CD4-positive, CD25-positive, alpha-beta regulatory T cell (primary cell): ENCODE data around the gene GET4. TPM values are rescaled to one million over a fixed set of nuclear protein-coding genes. Genes with fewer than 3 reads are reported as not detected.

ENCODE experiments used
- ATAC-seq, 2 donors: fragments of 150-1000 bp; cut with Tn5 transposase; one replicate each; pipeline ENCODE4 v1.10.0; 2021; ENCODE audit warnings: low read depth in 2 of 2, moderate number of reproducible peaks in 2 of 2, moderate library complexity in 1 of 2
- DNase-seq, 3 donors: peaks; one replicate each; pipeline versions ENCODE4 v3.0.0 to v3.0.0-alpha.2; 2012 to 2022; ENCODE audit warnings: mixed read lengths in 1 of 3
- H3K27ac ChIP-seq: one replicate; pipeline ENCODE4 v1.7.0; 2013; ENCODE audit warnings: mild to moderate bottlenecking, low read length; ENCODE audit not compliant: insufficient read depth, poor library complexity, severe bottlenecking
- H3K27me3 ChIP-seq: one replicate; pipeline ENCODE4 v1.7.0; 2013; ENCODE audit warnings: low read length; ENCODE audit not compliant: control insufficient read depth, insufficient read depth
- H3K36me3 ChIP-seq: one replicate; pipeline ENCODE4 v1.7.0; 2013; ENCODE audit warnings: mild to moderate bottlenecking, low read length, moderate library complexity; ENCODE audit not compliant: control insufficient read depth, insufficient read depth
- H3K4me1 ChIP-seq: 2 replicates; pipeline ENCODE4 v1.7.0; 2013; ENCODE audit warnings: mild to moderate bottlenecking, low read length; ENCODE audit not compliant: insufficient read depth, control insufficient read depth, poor library complexity, severe bottlenecking
- H3K4me3 ChIP-seq: one replicate; pipeline ENCODE4 v1.7.0; 2013; ENCODE audit warnings: low read depth, mild to moderate bottlenecking, low read length, moderate library complexity
- H3K9me3 ChIP-seq, 2 experiments: 1 replicate in 1 of 2; 2 replicates in 1 of 2; pipeline ENCODE4 v1.7.0; 2013; ENCODE audit warnings: low read length in 2 of 2, mild to moderate bottlenecking in 1 of 2, moderate library complexity in 1 of 2; ENCODE audit not compliant: control insufficient read depth in 2 of 2
- H3K27ac Mint-ChIP-seq, 3 donors: one replicate each; pipeline ENCODE4 v1.8.0; 2020 to 2022; ENCODE audit warnings: mild to moderate bottlenecking in 3 of 3, mixed read lengths in 3 of 3, moderate library complexity in 2 of 3
- H3K27me3 Mint-ChIP-seq: one replicate; pipeline ENCODE4 v1.8.0; 2022; ENCODE audit warnings: mild to moderate bottlenecking, mixed read lengths
- H3K36me3 Mint-ChIP-seq: one replicate; pipeline ENCODE4 v1.8.0; 2020; ENCODE audit warnings: mixed read lengths
- H3K4me1 Mint-ChIP-seq, 4 donors: one replicate each; pipeline ENCODE4 v1.8.0; 2020 to 2022; ENCODE audit warnings: mixed read lengths in 4 of 4, mild to moderate bottlenecking in 1 of 4
- H3K4me3 Mint-ChIP-seq, 4 donors: one replicate each; pipeline ENCODE4 v1.8.0; 2020 to 2022; ENCODE audit warnings: mild to moderate bottlenecking in 4 of 4, mixed read lengths in 4 of 4, moderate library complexity in 3 of 4
- H3K9me3 Mint-ChIP-seq, 7 donors: one replicate each; pipeline ENCODE4 v1.8.0; 2020 to 2022; ENCODE audit warnings: mixed read lengths in 7 of 7, mild to moderate bottlenecking in 3 of 7, moderate library complexity in 2 of 7
- polyA plus RNA-seq, 4 donors: library from polyadenylated mRNA; unstranded; fragments of 300-500 nt; fragmentation: Illumina TruSeq; gene quantifications; one replicate each; pipeline ENCODE4 v1.2.3, GENCODE V29; 2021
- total RNA-seq: library from RNA; stranded (reverse); gene quantifications from one replicate; pipeline ENCODE4 v1.2.3, GENCODE V29; 2022

GET4 gene
- total and polyA plus RNA-seq, 5 donors from 2014 or later, result 23.9 to 67.8 (median 28.9) TPM

DNA sequence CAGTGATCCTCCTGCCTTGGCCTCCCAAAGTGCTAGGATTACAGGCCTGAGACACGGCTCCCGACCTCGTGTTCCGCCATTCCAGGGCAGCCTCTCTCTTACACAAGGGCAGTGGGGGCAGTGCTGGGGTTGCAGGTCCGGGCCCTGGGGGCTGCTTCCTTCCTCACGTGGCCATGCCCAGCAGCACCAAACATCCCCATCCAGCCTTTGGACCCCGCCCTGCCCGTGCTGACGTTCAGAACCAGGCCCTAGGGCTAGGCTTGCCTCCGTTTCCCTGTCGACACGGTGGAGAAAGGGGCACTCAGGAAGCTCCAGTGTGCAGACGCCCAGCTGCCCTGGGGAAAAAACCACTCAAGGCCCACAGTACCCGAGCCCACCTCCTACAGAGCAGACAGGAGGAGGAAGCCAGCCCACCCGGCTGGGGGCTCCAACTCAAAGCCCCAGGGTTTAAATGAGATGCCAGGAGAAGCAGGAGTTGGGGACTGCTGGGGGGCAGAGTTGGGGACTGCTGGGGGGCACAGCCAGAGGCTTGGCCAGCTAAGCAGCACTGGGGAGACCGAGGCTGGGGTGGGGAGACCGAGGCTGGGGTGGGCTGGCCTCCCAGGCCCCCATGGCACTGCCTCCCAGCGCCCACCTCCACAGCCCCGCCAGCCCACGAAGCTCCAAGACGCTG, 42.2 kb downstream of the GET4 start:
- Mint-ChIP-seq H3K36me3 (no peaks in the 10 kb centered on the region), H3K27ac (no peak overlapping the region), H3K4me3 (peak overlapping the region in 1 of 4 donors; percentile 35), H3K4me1 (peaks cover 0 to 27% (median 3%) of the 10 kb centered on the region in 4 donors), H3K9me3 (no peaks in the 10 kb centered on the region), H3K27me3 (no peaks in the 10 kb centered on the region)
- no peaks in the 10 kb centered on the region for H3K9me3 ChIP-seq
- DNase-seq (no peak), ATAC-seq (no peak)
- H3K36me3 ChIP-seq, result no peaks in the 10 kb centered on the region
- H3K27me3 ChIP-seq, result no peaks in the 10 kb centered on the region
- H3K4me3 ChIP-seq, result no peak overlapping the region
- H3K27ac ChIP-seq, result no peak overlapping the region
- peaks cover 27% of the 10 kb centered on the region for H3K4me1 ChIP-seq

- Mint-ChIP-seq H3K36me3 (no peaks in the 10 kb centered on the region), H3K27ac (peak overlapping the region in 1 of 3 donors; percentile 52), H3K4me1 (peaks cover 0 to 27% (median 4%) of the 10 kb centered on the region in 4 donors), H3K9me3 (no peaks in the 10 kb centered on the region), H3K27me3 (no peaks in the 10 kb centered on the region), H3K4me3 (peak overlapping the region in 1 of 4 donors; percentile 71)
- Histone ChIP-seq H3K4me1 (peaks cover 32% of the 10 kb centered on the region), H3K36me3 (no peaks in the 10 kb centered on the region), H3K9me3 (no peaks in the 10 kb centered on the region), H3K4me3 (no peak overlapping the region), H3K27me3 (no peaks in the 10 kb centered on the region), H3K27ac (no peak overlapping the region)
- DNase-seq (no peak), ATAC-seq (no peak)
Observed at GRCh38 chr7:919114-919442, 42.7 kb downstream of the GET4 start.

- H3K4me1 ChIP-seq, result peaks cover 40% of the 10 kb centered on the region
- H3K27ac ChIP-seq, result no peak overlapping the region
- Mint-ChIP-seq H3K27me3 (no peaks in the 10 kb centered on the region), H3K9me3 (no peaks in the 10 kb centered on the region), H3K4me3 (no peak overlapping the region), H3K36me3 (no peaks in the 10 kb centered on the region), H3K27ac (no peak overlapping the region), H3K4me1 (peaks cover 0 to 34% (median 4%) of the 10 kb centered on the region in 4 donors)
- H3K27me3 ChIP-seq, result no peaks in the 10 kb centered on the region
- no peak overlapping the region for H3K4me3 ChIP-seq
- H3K9me3 ChIP-seq, result no peaks in the 10 kb centered on the region
- H3K36me3 ChIP-seq, result no peaks in the 10 kb centered on the region
- DNase-seq, result no peak
- ATAC-seq, result no peak
Observed at GRCh38 chr7:919924-920341, 43.6 kb downstream of the GET4 start.

- H3K27ac Mint-ChIP-seq, result peak overlapping the region in 2 of 3 donors; percentile 75 to 76
- H3K4me3 Mint-ChIP-seq, result peak overlapping the region; percentile 59 to 70 (median 66)
- H3K36me3 Mint-ChIP-seq, result no peaks in the 10 kb centered on the region
- ATAC-seq (no peak), DNase-seq (no peak)
- Histone ChIP-seq H3K9me3 (no peaks in the 10 kb centered on the region), H3K27me3 (no peaks in the 10 kb centered on the region), H3K27ac (no peak overlapping the region), H3K4me1 (peaks cover 43% of the 10 kb centered on the region), H3K4me3 (no peak overlapping the region), H3K36me3 (no peaks in the 10 kb centered on the region)
- H3K9me3 Mint-ChIP-seq, result no peaks in the 10 kb centered on the region
- no peaks in the 10 kb centered on the region for H3K27me3 Mint-ChIP-seq
- peaks cover 0 to 35% (median 4%) of the 10 kb centered on the region in 4 donors for H3K4me1 Mint-ChIP-seq
Observed at GRCh38 chr7:920351-921070, 44.2 kb downstream of the GET4 start.

DNA sequence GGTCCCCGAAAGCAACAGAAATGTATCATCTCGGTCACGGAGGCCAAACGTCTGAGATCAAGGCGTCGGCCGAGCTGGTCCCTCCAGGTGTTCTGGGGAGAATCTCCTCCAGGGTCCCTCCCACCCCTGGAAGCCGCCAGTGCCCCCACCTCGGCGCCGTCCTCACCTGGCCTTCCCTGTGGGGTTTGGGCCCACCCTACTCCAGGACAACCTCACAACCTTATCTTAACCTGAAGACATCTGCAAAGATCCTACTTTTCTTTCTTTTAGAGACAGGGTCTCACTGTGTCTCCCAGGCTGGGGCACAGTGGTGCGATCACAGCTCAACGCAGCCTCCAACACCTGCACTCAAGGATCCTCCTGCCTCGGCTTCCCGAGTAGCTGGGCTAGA, 44.7 kb downstream of the GET4 start:
- DNase-seq (no peak), ATAC-seq (no peak)
- Mint-ChIP-seq H3K27me3 (no peaks in the 10 kb centered on the region), H3K9me3 (no peaks in the 10 kb centered on the region), H3K36me3 (no peaks in the 10 kb centered on the region), H3K4me3 (peak overlapping the region; percentile 59 to 70 (median 66)), H3K4me1 (peaks cover 0 to 34% (median 4%) of the 10 kb centered on the region in 4 donors), H3K27ac (peak overlapping the region; percentile 75 to 85 (median 76))
- Histone ChIP-seq H3K4me3 (no peak overlapping the region), H3K27ac (peak overlapping the region; percentile 51), H3K4me1 (peaks cover 43% of the 10 kb centered on the region), H3K36me3 (no peaks in the 10 kb centered on the region), H3K27me3 (no peaks in the 10 kb centered on the region), H3K9me3 (no peaks in the 10 kb centered on the region)

DNA sequence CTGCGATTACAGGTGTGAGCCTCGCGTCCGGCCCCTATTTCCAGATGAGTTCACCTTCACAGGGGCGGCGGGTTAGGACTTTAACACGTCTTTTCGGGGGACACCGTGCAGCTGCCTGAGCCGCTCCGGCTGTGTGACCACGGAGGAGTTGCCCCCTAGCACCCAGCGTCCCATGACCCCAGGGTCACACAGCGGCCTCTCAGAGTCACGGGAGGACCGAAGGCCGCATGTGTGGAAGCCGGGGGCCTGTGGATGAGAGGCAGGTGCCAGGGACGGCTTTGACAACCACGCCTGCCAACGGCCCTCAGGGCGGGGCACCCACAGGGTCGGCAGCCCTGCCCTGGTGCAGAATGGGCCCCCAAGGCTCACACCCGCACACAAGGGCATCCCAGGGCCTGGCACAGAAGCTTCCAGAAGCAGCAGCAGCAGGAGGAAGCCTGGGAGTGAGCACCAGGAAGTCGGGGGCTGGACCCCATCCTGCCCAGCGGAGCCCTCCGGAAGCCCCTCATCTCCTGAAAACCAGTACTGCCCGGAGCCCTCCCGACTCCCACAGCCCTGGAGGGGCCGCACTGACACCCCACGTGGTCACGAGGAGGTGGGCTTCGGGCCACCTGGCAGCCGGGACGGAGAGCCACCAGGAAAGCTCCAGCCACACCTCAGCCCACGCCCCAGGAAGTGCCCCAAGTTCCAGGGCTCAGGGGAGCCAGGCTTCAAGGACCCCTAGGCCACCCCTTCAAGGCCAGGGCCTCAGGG, 45.4 kb downstream of the GET4 start:
- Histone ChIP-seq H3K36me3 (no peaks in the 10 kb centered on the region), H3K4me1 (peaks cover 43% of the 10 kb centered on the region), H3K4me3 (peak overlapping the region; percentile 57), H3K9me3 (no peaks in the 10 kb centered on the region), H3K27me3 (no peaks in the 10 kb centered on the region), H3K27ac (peak overlapping the region; percentile 51)
- Mint-ChIP-seq H3K27me3 (no peaks in the 10 kb centered on the region), H3K4me1 (peaks cover 0 to 32% (median 4%) of the 10 kb centered on the region in 4 donors), H3K9me3 (no peaks in the 10 kb centered on the region), H3K27ac (peak overlapping the region in 2 of 3 donors; percentile 82 to 85), H3K36me3 (no peaks in the 10 kb centered on the region), H3K4me3 (peak overlapping the region; percentile 62 to 70 (median 66))
- ATAC-seq (no peak), DNase-seq (peak in 1 of 3 donors; percentile 16)

DNA sequence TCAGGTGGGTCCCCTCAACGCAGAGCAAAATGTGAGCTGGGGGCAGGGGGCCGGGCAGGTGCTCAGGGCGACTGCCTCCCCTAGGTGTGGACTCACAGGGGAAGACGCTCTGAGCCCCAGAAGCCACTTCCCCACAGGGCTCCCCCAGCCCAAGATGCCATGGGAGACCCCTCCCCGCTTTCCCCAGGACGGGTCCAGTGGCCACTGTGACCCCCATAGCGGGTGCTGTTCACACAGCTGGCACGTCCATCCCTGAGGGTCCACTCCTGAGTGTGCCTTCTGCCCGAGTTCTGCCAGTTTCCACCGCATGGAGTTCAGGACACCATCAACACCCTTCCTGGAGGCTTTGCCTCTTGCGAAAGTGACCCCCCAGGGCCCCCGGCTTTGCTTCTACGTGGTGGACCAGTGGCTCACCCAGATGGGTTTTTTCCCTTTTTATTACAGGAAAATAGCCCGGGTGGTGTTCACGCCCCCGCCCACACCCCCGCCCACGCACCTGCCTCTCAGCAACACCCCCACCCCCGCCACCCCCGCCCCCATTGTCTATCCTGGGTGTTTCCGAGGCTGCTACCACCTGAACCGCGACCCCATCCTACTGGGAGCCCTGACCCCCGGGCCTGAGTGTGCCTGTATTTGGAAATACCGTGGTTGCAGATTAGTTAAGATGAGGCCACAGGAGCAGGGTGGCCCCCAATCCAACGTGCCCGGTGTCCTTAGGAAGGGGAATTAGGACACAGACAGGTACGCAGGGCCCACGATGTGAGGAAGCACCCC, 46.2 kb downstream of the GET4 start:
- peak overlapping the region; percentile 56 to 92 (median 82) for H3K27ac Mint-ChIP-seq
- DNase-seq (peak in 1 of 3 donors; percentile 26), ATAC-seq (no peak)
- H3K27ac ChIP-seq, result peak overlapping the region; percentile 83
- no peaks in the 10 kb centered on the region for H3K27me3 ChIP-seq
- H3K36me3 ChIP-seq, result no peaks in the 10 kb centered on the region
- peaks cover 43% of the 10 kb centered on the region for H3K4me1 ChIP-seq
- H3K4me3 Mint-ChIP-seq, result peak overlapping the region; percentile 84 to 98 (median 89)
- H3K9me3 Mint-ChIP-seq, result no peaks in the 10 kb centered on the region
- H3K27me3 Mint-ChIP-seq, result no peaks in the 10 kb centered on the region
- peak overlapping the region; percentile 62 for H3K4me3 ChIP-seq
- H3K9me3 ChIP-seq, result no peaks in the 10 kb centered on the region
- no peaks in the 10 kb centered on the region for H3K36me3 Mint-ChIP-seq
- H3K4me1 Mint-ChIP-seq, result peaks cover 0 to 35% (median 4%) of the 10 kb centered on the region in 4 donors
